GDM1 (cell line): ENCODE data around the gene GREM2.

ENCODE experiments used
- DNase-seq: peaks from one replicate; lab custom pipeline; 2025; lab: John Stamatoyannopoulos, UW

GREM2 gene

DNA sequence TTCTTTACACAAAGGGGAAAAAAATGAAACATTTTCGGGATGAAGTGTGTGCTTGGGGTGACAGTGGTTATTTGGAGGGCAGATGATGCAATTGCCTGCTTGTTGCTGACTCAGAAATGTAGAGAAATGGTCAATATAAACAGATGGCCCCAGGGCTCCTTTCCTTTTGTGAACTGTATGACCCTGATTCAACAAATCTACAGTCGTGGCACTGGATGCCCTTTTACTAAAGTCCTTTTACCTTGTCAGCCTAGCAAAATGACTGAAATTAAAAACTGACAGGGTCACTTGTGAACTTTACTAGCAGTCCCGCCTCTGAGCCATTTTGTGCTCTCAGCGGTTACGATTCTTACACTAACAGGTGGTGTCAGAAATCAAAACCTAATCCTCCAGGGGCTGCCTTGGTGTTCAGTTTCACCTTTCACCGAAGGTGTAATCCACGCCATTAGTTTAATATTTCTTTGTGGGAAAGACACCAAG lies 49.8 kb downstream of the GREM2 start:
- DNase-seq, result no peak

DNA sequence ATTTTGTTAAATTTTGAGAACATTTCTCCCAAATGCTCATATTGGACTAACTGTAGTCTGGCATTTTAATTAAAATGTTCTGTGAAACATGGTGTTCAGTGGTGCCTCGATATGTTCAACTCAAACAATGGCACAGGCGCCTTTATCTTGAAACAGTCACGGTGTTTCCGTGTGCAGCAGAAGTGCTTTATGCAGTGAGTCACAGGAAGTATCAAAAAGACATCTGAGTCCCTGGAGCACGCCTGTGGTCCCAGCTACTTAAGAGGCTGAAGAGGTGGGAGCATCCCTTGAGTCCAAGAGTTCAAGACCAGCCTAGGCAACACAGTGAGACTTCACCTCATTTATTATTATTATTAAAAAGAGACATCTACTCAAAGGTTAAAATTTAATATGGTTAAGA lies 52.2 kb downstream of the GREM2 start:
- no peak for DNase-seq

DNA sequence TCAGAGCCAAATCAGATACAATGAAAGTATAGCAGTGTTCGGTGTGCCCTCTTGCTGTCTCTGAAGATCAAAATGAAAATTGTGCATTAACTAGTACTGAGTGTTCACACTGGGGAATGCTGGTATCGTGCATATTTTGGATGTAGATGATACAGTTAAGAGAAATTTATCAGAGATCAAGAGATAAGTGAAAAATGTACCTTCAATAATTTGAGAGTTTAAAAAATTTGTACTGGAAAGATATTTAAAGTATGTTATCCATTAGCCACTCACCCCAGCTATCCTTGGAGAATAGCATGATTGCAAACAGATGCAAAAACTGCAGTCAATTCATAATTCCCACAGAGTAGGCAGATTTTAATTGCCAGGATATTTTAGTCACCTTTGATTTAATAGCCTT lies 56.4 kb downstream of the GREM2 start:
- DNase-seq, result no peak

DNA sequence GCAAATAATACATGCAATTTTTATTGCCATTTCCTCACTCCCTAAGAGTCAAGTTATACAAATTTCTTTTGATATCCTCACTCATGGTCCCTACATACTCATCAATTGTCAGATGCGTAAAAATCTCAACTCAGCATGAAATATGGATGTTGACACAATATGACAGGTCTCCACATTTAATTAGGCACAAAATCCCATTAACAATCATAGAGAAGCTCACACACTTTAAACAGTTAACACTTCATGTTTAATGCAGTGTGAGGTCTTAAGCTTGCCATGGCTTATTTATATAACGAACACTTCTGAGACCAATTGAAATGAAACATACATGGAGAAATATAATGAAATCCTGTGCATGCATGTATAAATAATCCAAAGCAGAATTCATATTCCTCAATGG lies 58.6 kb downstream of the GREM2 start:
- DNase-seq, result no peak

DNA sequence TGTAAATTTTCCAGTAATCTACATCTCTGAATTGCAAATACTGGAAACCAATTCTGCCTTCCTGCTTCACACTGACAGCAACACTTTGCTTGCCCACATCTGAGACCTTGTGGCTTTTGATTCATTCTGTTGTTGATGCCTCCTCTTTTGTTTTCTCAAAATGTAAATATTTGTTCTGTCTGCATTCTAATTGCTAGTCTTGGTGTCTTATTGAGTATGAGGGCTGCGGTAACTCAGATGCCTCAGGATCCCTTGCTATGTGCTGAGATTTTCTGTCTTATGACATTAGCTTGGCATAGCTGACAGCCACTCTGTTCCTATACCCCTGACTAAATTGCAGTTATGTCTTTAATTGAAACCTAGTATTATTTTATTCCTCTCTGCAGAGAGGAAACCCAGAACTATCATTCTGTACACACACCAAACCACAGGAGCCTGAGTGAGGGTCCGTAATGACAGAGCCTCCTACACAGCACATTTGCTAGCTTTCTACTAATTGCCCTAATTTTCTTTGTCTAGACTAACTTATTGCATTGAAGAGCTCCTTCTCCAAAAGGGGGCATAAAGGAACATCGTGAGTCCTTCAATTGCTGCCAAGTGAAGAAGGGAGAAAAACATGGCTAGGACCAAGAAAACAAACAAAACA lies 72.1 kb downstream of the GREM2 start:
- no peak for DNase-seq

DNA sequence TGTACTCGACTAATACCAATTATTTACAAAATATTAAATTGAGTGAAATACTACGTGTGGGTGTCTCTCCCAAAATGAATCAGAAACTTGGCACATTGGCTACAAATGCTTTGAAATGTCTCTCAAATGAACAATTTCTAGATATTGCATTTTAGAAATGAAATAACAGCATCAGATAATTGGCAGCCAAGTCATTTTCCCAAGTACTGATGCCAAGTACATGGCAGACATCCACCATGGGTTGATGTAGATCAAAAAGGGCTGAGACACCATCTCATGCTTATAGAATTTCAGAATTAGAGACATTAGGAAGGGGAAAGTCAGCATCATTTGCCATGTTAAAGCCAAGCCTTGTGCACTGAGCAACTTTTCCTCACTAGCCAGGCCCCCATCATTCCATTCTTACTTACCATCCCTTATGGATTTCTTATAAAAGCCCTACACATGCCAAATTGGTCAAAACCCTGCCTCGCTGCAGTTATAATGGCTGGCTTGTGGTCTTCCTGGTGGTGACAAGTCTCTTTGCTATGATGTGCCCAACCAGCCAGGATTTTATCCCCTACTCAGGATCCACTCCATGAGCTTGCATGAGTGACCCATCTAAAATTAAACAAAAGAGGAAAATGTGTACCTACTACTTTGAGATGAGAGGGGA lies 73.1 kb downstream of the GREM2 start:
- no peak for DNase-seq

DNA sequence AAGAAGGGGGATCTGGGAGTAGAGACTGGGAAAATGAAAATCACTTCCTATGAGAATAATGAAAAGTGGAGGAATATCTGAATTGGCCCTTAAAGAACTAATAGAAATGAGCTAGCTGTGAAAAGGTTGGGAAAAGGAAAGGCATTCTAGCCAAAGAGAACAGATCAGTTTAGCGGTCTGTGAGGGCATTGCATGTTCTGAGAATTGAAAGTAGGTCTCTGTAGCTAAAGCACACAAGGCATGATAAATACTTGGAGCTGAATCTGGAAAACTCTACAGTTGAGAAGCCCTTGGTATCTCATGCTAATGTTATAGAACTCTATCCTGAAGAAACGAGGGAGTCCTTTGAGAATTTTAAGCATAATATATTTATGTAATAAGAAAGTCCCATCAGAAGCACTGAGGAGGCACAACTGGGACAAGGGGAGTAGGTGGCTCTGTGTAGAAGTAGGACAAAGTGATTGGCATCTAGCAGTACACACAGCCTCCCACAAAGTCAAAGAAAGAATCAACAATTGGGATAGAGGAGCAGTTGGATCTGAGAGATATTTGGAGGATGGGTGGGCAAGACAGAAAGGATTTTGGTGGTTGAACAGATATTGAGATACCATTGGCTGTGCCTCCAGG lies 78.7 kb downstream of the GREM2 start:
- DNase-seq, result no peak

DNA sequence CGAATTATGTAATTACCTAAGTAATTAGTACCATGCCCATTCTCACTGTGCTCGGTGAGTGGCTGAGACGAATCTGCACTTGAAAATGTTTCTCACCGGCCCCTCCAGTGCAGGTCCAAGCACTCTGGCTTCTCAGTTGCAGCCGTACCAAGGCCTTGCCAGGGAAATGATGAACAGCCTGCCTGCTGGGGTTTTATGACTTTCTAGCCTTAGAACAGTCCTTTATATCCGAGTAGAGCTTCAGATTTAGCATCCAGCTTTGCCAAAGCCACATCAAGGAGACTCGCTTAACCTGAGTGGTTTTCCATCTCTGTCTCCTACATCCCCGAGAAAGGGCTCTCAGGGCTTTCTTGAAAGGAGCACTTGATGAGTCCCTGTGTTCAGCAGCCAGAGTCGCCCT lies 83.4 kb downstream of the GREM2 start:
- no peak for DNase-seq

DNA sequence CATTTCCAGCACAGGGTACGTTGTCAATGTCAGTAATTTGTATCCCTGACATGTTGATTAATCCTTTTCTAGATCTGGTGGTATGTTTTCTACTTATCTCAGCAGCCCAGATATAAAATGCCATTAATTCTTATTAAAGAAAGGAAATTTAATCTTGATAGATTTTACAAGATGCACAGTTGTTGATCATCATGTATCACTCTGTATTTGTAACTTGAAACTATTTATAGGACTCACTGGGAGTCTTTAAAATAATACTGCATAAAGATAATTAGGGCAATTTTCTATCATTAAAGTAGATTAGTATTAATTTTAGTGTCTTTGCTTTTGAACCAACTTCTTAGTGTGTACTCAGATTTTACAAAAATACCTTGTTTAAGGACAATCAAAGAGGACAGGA lies 84.9 kb downstream of the GREM2 start:
- DNase-seq, result no peak

DNA sequence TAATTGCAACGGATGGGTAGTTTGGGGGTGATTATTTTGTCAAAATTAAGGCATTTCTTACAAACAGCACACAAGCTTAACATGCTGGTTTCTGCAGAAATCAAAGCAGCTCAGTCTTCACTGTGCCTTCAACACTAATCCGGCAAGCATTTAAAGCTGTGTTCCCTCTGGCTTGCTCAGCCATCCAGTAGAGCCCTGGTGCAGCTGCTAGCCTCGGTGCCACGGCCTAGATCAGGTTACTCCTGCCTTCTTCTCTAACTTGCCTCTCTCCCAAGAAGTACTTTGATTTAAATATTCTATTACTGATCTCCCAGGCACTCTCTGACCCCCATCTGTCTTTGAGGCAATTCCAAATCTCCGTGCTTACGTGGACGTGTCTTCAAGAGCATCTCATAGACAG lies 85.6 kb downstream of the GREM2 start:
- DNase-seq, result no peak

DNA sequence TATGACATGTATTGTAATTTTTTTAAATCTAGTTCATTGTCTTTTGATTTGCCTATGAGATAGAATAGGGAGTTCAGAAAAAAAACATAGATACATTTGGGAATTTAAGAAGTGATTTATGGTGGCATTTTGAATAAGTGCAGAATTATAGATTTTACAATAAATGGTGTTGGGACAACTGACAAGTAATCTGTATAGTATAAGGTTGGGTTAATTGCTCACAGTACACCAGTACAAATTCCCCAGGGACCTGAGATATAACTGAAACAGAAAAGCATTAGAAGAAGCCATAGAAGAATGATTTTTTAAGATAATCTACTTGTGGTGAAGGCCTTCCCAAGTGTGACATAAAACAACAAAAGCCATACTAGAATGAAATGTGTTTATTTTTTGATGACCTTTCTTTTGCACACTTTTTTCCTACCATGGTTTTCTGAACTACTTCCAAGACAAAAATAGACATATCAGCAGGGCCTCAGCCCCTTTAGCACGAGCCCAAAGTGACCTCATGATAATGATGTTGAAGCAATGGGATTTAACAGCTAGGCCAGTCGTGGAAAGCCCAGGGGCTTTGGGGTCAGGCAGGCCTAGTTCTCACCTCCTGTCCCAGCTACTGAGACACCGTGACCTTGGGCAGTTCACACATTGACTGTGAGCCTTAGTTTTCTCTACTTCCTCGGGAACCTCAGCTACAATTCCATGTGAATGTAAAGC lies 87.4 kb downstream of the GREM2 start:
- DNase-seq, result no peak

DNA sequence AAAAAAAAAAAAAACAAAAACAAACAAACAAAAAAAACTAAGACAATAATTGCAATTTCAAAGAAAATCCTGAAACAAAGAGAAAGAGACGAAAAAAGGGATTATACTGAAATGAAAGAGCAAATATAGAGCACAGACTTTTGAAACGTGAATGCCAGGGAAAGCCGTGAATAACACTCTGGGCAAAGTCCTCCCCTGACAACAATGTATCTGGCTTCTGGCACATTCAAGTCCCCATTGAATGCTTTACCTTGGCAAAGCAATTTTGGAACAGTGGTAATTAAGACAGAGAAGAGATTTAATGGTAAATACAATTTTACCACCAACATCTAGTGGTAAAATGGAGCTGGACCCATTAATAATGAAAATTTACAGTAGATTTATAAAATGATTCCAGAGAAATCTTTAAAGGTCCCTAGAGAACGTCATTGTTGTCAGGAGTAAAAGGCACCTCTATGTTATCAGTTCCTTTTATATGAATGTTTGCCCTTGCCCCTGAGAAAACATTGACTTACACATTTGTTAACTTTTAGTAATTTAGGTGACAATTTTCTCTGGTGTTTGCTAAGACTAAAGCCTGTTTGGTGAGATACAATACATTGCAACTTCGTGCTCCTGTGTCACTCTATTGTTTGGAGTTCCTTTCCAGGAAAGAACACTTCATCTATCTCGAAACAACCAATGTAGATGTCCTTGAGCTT lies 89.7 kb downstream of the GREM2 start:
- no peak for DNase-seq

DNA sequence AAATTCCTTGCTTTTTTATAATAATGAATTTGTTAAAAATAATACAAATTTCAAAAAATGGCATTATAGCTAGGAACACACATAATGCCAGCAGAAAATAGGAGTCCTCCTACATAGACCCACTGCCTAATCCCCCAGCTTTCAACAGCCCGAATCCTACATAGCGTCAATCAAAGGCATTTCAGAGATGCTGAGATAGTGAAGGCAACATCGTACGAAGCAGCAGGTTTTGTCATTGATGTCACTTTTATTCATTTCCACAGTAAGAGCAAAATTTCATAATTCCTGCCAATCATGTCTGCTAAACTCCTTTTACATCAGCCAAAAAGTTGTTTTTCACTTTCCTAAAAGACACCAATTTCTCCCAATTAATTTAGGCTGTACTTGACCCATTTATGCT lies 94.1 kb downstream of the GREM2 start:
- no peak for DNase-seq

DNA sequence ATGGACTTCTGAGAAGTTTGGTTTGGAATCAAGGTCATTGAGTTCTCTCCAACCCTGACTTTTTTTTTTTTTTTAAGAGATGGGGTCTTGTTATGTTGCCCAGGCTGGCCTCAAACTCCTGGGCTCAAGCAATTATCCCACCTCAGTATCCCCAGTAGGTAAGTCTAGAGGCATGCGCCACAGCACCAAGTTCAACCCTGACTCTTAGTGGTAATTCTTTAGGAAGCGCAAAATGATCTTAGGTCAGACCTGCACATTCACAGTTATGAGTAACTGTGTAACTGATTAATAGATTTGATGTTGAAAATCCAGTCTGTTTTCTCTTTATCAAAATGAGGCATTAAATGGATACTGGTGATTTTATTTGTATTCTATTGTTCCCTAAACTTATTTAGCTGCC lies 95.9 kb downstream of the GREM2 start:
- DNase-seq, result no peak

DNA sequence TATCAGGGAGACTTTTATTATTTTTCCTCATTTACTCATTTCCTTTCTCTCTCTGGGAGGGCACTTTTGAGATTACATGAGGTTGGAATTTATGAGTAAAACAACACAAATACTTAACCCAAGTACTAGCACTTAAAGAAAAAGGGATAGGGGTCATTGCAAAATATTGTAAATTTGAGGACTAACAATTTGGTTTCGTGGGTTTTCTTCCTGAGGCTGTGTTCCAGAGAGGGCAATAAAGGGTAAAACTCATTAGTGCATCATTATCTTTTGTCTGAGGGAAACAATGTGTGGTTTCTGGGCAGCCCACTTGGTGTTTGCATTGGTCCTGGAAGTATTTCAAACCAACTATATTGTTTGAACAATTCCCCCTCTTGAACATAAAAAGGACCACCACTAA lies 96.5 kb downstream of the GREM2 start:
- no peak for DNase-seq

DNA sequence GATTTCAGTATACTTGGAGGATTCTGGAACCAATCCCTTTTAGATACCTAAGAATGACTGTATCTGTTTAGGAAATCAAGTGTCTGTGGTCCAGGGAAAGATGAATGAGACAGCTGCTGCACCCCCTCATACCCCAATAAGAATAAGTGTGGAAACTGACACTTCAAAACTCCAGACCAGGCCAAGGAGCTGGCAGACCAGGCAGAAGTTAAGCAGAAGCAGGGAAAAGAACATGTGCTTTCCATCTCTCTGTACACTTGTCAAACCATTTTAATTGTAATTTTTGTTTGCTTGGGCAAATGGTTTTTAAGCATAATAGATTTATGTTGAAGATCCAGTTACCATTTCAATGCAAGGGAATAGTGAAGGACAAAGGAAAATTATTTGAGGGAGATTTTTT lies 100.2 kb downstream of the GREM2 start:
- no peak for DNase-seq

DNA sequence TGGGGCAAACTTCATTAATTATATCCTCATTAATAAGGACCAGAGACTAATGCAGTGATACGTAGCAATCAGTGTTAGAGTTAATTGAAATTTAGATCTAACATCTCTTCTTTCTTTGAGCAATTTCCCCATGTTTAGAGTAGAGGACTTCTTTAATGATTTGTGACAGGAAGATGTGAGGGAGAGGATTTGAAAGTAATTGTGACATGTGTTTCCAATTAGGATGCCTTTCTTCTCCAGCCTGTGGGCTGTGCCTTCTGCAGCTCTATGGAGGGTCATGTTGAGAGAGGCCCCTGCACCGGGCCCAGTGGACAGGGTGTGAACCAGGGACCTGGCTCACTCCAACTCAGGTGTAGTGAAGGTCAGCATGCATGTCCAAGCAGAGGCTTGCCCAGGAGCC lies 103.0 kb downstream of the GREM2 start:
- DNase-seq, result no peak

DNA sequence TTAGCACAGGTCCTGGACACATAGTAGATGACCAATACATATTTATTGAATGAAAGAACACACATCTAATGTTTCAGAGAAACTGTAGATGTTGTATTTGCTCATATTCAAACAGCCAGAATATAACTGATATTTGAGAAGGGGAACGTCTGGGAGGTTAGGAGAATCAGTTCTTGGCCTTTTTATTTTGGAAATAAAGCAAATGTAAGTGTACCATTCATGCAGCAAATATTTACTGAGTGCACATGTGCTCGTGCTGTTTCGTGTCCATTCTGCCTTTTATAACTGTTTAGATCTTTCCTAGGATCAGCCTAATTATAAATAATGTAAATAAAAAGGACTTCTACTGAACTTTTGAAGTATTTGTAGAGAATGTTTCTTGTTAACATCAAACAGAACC lies 103.8 kb downstream of the GREM2 start:
- no peak for DNase-seq

DNA sequence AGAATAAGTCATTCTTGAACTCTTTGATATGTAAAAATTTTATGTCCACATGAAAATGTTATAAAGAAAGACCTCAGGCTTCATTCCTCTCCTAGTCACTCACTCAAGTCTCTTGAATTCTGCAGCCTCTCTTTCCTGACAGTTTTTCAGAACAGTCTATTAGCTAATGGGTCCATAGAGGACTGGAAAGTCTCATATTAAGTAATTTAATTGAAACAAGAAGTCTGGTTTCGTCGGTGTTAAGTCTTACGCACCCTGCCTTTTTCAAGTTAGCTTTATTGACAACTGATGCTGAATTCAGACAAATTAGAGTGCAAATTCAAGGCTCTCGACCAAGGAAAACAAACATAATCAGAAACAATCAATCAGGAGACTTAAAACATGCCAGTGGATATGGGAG lies 105.8 kb downstream of the GREM2 start:
- no peak for DNase-seq

DNA sequence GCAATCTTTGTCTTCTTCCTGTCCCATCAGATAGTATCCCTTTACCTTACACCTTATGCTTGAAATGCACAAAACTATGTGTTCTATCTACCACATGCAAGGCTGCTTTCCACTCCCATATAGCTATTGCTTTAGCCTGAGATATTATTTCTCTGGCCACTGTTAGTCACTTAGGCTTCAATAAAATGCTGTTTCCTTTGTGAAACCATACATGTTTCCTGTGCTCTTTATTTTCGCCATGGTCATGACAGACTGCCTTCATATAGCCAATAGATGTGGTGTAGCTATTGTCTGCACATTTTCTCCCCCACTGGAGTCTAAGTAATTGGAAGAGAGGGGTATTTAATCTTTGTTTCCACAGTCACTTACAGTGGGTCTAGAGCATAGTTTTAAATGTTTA lies 108.4 kb downstream of the GREM2 start:
- DNase-seq, result no peak

DNA sequence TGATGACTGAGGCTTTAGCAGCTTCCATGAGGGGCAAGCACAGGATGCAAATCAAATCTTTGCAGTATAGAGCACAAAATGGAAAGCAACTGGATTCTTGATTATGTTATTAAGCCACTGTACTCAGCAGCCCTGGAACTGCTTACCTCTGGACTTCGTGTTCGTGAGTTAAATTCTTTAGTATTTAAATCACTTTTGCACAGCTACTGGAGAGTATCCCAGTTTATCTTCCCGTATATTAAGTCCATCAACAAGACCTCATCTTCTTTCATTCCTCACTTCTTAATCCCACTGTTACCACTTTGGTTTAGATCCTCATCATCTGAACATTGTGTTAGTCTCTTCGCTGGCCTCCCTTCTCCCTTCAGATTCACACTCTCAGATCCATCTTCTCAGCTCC lies 108.9 kb downstream of the GREM2 start:
- DNase-seq, result no peak

DNA sequence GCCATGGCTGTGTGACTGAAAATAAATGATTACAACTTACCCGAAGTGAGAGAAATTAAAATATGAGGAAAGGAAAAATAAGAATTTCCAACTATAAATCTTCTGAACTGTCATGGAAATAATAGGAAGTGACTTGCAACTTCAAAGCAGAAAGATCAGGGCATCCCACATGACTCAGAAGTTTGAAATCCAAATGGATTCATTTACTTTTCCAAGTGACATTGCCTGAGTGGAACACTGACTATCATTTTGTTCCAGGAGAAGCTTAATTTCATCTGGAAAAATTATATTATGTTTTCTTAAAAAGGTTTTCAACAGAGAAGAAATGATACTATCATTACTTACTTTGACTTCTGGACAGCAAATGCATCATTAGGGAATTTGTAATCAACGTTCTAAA lies 110.8 kb downstream of the GREM2 start:
- DNase-seq, result no peak
